Measurements from ENCODE around the gene GRK5. TPM values are rescaled to one million over a fixed set of nuclear protein-coding genes. Genes with fewer than 3 reads are reported as not detected.

GRK5 gene
- total RNA-seq, 1 experiment from 2014 or later = 29.0 TPM

- Histone ChIP-seq H3K9me3 (ENCODE audit: control insufficient read depth, insufficient read depth, low read depth, low read length) (no peaks in the 10 kb centered on the region), H3K27ac (ENCODE audit: low read length) (peak overlapping the region; percentile 58; the same call in 1 of the 2 replicates), H3K4me3 (ENCODE audit: low read depth in 2 of 2, low read length in 2 of 2) (no peak overlapping the region), H3K36me3 (ENCODE audit: control insufficient read depth, insufficient read depth, low read length) (no peaks in the 10 kb centered on the region), H3K27me3 (ENCODE audit: control insufficient read depth, insufficient read depth, low read length) (no peaks in the 10 kb centered on the region), H3K4me1 (ENCODE audit: control insufficient read depth, insufficient read depth, low read length) (peaks cover 61% of the 10 kb centered on the region)
- in situ Hi-C loops (cut with HindIII; ENCODE audit: low pct_unique_long_range_greater_than_20kb, low sequenced_read_pairs) = no loop called here
- intact Hi-C loops (cut with micrococcal nuclease; ENCODE audit: unreplicated experiment) = no loop called here
- CTCF ChIA-PET = no interaction called here
- no TSS peak for BruUV-seq (replicated peaks)
- TF ChIP-seq SIN3A (IDR thresholded peaks at IDR 0.05; ENCODE audit: borderline replicate concordance, insufficient read depth, low read depth, low read length) (no peak), TCF7L2 (IDR thresholded peaks at IDR 0.05; ENCODE audit: low read depth, low read length) (no peak), REST (IDR thresholded peaks at IDR 0.05; ENCODE audit: insufficient read depth in 1 of 2, low read depth in 2 of 2, low read length in 1 of 2) (no peak), POLR2AphosphoS5 (IDR thresholded peaks at IDR 0.05; ENCODE audit: low read depth, low read length) (no peak)
- TF ChIP-seq, protein P1, sequence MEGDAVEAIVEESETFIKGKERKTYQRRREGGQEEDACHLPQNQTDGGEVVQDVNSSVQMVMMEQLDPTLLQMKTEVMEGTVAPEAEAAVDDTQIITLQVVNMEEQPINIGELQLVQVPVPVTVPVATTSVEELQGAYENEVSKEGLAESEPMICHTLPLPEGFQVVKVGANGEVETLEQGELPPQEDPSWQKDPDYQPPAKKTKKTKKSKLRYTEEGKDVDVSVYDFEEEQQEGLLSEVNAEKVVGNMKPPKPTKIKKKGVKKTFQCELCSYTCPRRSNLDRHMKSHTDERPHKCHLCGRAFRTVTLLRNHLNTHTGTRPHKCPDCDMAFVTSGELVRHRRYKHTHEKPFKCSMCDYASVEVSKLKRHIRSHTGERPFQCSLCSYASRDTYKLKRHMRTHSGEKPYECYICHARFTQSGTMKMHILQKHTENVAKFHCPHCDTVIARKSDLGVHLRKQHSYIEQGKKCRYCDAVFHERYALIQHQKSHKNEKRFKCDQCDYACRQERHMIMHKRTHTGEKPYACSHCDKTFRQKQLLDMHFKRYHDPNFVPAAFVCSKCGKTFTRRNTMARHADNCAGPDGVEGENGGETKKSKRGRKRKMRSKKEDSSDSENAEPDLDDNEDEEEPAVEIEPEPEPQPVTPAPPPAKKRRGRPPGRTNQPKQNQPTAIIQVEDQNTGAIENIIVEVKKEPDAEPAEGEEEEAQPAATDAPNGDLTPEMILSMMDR (IDR thresholded peaks at IDR 0.05) = no peak
- ATAC-seq = no peak
- no peak for DNase-seq (ENCODE audit: low read depth, low spot score)
- POLR2A ChIA-PET = no interaction called here
These were observed 103.4 kb downstream of the GRK5 start for GRCh38 chr10:119310806-119311205.

GRCh38 chr10:119312241-119312640 lies 104.9 kb downstream of the GRK5 start:
- BruUV-seq (replicated peaks) = no TSS peak
- POLR2A ChIA-PET = no interaction called here
- intact Hi-C loops (cut with micrococcal nuclease; ENCODE audit: unreplicated experiment) = no loop called here
- Histone ChIP-seq H3K9me3 (ENCODE audit: control insufficient read depth, insufficient read depth, low read depth, low read length) (no peaks in the 10 kb centered on the region), H3K36me3 (ENCODE audit: control insufficient read depth, insufficient read depth, low read length) (no peaks in the 10 kb centered on the region), H3K4me3 (ENCODE audit: low read depth in 2 of 2, low read length in 2 of 2) (no peak overlapping the region), H3K4me1 (ENCODE audit: control insufficient read depth, insufficient read depth, low read length) (peaks cover 61% of the 10 kb centered on the region), H3K27me3 (ENCODE audit: control insufficient read depth, insufficient read depth, low read length) (no peaks in the 10 kb centered on the region), H3K27ac (ENCODE audit: low read length) (no peak overlapping the region; the same call in 1 of the 2 replicates)
- DNase-seq (ENCODE audit: low read depth, low spot score) (no peak), ATAC-seq (no peak)
- TF ChIP-seq SIN3A (IDR thresholded peaks at IDR 0.05; ENCODE audit: borderline replicate concordance, insufficient read depth, low read depth, low read length) (no peak), POLR2AphosphoS5 (IDR thresholded peaks at IDR 0.05; ENCODE audit: low read depth, low read length) (no peak), TCF7L2 (IDR thresholded peaks at IDR 0.05; ENCODE audit: low read depth, low read length) (no peak), REST (IDR thresholded peaks at IDR 0.05; ENCODE audit: insufficient read depth in 1 of 2, low read depth in 2 of 2, low read length in 1 of 2) (no peak)
- TF ChIP-seq, protein P1 (IDR thresholded peaks at IDR 0.05) = no peak
- CTCF ChIA-PET = no interaction called here
- in situ Hi-C loops (cut with HindIII; ENCODE audit: low pct_unique_long_range_greater_than_20kb, low sequenced_read_pairs) = no loop called here

Data from Panc1 (cell line).